GM21381 (cell line): ENCODE data around the gene CHN2.

Experiments used
- ATAC-seq: cut with Tn5 transposase; IDR thresholded peaks from one replicate; pipeline ENCODE4 v1.9.1; 2021; ENCODE audit warnings: mild to moderate bottlenecking, moderate library complexity; ENCODE audit not compliant: unreplicated experiment

CHN2 gene

GRCh38 chr7:29483219-29484104, 288.9 kb downstream of the CHN2 start:
- no peak for ATAC-seq

- no peak for ATAC-seq
Observed at GRCh38 chr7:29484280-29484679, 289.7 kb downstream of the CHN2 start.

GRCh38 chr7:29485339-29486190, 291.0 kb downstream of the CHN2 start:
- ATAC-seq = no peak

DNA sequence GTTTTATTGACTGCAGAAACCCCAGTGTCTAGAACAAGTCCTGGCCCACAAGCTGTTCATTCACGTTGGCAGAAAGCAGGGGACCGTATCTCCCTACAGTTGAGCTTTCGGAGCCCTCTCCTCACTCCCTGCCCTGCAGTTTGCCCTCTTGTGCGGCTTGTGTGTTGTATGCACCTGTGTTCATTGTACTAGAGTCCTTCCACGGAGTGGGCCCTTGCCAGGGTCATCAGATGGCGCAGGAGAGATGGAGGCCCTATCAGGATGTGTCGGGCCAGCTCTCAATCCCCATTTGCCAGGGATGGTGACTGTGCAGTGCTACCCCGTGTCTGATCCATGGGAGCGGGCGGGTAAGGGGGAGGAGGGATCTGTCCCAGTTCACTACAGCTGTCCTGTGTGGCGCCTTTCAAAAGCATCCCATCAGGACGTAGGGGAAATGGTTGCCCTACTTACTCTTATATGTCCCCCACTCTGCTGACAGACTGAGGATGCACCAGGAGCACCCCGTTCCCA, 291.7 kb downstream of the CHN2 start:
- no peak for ATAC-seq

DNA sequence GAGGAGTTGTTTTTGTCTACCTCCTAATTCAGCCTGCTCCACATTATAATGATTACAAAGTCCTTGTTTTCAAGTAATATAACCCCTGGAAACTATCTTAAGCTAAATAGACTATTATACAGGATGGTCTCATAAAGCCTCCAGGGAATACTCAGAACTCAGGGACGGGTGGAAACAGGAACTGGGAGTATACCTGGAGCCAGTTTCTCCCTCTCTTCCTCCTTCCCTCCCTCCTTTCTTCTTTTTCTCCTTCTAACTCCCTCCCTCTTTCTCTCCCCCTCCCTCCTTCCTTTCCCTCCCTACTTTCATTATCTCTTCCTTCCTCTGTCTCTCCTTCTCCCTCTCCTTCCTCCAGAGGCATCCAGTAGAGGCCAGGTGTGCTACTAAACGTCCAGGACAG, 292.8 kb downstream of the CHN2 start:
- ATAC-seq = no peak

DNA sequence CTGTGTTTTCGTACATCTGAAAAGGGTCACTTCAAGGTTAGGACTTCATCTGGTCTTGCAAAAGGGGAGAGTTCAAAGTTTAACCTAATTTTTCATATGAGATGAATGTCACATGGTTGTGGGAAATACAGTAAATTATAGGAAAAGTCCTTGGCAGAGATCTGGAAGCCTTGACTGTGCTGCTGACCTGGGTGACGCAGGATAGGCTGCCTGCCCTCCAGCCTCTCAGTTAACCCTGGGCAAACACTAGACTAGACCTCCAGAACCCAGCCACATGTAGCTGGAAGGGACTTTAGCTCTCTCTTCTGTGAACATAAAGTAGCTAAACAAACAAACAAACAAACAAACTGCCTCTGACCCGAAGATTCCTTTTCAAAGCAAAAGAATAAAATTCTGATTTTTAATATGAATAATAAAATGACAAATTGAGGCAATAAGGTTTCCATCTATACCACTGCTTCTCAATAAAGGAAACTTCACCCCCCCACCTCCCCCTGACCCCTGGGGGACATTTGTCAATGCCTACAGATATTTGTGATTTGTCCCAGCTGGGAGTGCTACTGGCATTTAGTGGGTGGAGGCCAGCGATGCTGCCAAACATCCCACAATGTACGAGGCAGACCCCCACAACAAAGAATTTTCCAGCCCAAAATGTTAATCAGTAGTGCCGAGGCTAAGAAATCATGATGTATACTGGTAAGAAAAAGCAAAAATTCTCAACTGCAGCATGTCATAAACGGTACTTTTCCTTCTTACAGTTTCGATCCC, 293.8 kb downstream of the CHN2 start:
- no peak for ATAC-seq

DNA sequence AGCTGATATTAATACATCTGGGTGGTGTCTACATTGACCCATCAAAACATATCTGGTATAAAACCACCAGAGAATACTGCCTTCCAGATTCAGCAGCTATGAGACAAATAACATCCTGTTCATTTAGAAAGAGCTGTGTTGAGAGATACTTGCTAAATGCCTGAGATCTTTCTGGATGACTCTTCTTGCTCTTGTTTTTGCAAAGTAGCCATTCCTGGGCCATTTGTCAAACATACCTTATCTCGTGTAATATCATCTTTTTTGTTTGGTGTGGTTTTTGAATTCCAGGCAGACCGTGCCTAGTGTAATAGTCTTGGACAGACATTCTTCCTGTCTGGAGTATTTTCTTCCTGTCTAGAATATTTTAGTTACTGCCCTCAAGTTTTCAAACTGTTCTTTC, 294.4 kb downstream of the CHN2 start:
- no peak for ATAC-seq

GRCh38 chr7:29490094-29490607, 295.6 kb downstream of the CHN2 start:
- ATAC-seq = no peak

- ATAC-seq = no peak
Observed at GRCh38 chr7:29494350-29494749, 299.8 kb downstream of the CHN2 start.

DNA sequence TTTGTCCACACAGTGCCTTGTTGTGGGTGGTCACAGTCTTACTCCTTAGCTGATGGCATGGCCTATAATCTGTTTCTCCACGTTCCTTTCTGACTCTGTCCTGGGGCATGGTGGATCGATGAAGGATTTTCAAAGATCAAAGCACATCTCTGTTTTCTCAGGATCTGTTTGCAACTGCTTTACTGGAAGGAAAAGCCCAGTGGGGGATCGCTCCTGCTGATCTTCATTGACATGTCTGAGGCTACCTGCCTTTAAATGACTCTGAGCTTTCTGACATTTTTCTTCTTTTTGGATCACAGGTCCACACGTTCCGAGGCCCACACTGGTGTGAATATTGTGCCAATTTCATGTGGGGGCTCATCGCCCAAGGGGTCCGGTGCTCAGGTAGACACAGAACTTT, 301.1 kb downstream of the CHN2 start:
- ATAC-seq = no peak

- no peak for ATAC-seq
Observed at GRCh38 chr7:29496355-29497020, 301.9 kb downstream of the CHN2 start.

- no peak for ATAC-seq
Observed at GRCh38 chr7:29499932-29500331, 305.4 kb downstream of the CHN2 start.

- no peak for ATAC-seq
Observed at GRCh38 chr7:29500719-29501118, 306.1 kb downstream of the CHN2 start.

GRCh38 chr7:29502133-29502532, 307.6 kb downstream of the CHN2 start:
- no peak for ATAC-seq

DNA sequence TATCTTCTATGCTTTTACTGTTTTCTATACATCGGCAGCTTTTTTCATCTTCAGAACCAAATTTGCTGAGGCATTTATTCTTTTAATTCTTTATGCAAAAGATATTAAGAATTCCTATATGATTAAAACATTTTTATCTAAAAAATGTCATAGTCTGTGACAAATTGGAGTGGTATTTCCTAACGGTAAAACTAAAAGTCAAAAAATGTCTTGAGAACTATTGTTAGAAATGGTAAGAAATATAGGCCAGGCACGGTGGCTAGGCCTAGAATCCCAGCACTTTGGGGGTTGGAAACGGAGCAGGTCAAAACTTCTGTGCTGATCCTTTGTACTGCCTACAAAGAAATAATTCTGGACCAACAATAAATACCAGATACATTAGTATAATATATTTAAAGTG, 311.4 kb downstream of the CHN2 start:
- ATAC-seq = no peak

GRCh38 chr7:29508608-29509007, 314.0 kb downstream of the CHN2 start:
- no peak for ATAC-seq

DNA sequence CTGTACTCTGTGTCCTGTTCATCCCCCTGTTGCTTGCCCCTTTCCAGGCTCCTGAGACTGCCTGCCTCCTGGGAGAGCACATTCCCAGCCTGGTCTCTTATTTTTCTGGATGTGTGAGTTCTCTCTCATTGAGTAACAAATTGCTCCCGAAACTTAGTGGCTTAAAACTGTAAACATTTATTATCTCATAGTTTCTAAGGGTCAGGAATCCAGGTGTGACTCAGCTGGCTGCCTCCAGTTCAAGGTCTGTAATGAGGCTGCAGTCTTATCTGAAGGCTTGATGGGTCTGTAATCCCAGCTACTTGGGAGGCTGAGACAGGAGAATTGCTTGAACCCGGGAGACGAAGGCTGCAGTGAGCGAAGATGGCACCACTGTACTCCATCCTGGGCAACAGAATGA, 315.5 kb downstream of the CHN2 start:
- ATAC-seq = no peak

DNA sequence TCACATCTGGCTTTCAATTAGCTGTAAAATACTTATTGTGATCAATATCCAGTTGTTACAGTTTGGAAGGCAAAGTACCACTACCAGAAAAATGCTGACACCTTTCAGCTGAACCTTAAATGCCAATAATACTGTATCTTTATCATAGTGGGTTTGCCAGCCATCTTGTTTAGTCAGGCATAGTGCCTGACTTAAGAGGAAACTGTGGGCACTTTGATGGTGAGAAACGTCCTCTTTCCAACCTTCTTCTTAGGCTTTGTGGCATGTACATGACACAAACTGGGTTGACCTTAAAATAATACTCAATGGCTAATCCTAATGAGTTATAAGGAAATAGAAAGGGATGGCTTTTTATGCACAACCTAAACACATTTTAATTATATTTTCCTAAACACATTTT, 316.8 kb downstream of the CHN2 start:
- ATAC-seq = no peak

DNA sequence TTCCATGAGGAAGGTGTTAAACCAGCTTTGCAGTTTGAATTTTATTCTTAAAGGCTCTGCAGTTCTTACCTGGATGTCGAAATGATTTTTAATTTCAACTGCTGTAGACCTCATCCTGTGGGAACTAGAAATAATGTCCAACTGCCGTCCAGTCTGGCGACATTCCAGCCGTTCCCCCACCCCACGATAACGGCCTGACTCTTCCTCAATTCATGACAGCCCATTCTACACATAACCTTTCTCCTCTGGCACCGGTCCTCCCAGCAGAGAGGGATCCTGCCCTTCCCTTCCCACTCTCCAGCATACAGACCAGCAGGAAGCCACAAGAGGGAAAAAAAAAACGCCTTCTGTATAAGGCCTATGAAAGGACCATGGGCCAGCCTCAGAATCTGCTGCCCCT, 317.3 kb downstream of the CHN2 start:
- ATAC-seq = no peak

DNA sequence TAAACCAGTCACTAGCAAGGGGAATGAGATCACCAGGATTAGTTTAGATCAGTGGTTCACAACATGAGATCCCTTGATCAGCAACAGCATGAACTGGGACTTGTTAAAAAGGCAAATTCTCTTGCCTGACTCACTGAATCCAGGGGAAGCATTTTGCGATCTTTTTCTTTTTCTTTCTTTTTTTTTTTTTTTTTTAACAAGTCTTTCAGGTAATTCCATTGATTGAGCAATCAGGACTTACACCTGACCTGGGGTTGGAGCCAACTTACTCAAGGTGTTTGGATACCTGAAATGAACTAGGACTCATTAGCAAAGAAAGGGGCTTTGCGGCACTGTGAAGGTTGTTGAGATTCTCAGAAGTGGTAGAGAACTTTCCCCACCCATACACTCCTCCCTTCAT, 321.9 kb downstream of the CHN2 start:
- ATAC-seq = no peak
